HEK293T (cell line): ENCODE results near the gene PSMD7.

Source experiments
- FOXA1 ChIP-seq: fragments of 450-650 bp; IDR thresholded peaks from 2 replicates; pipeline ENCODE4 v1.6.1; 2016; ENCODE audit warnings: mild to moderate bottlenecking
- HDGF ChIP-seq: fragments of 450-650 bp; IDR thresholded peaks from 2 replicates; pipeline ENCODE4 v1.6.1; 2017; ENCODE audit warnings: antibody characterized with exemption, borderline replicate concordance
- SP1 ChIP-seq: fragments of 450-650 bp; IDR thresholded peaks from 2 replicates; pipeline ENCODE4 v1.6.1; 2017
- SUZ12 ChIP-seq: fragments of 450-650 bp; IDR thresholded peaks from 2 replicates; pipeline ENCODE4 v1.6.1; 2016; ENCODE audit warnings: mild to moderate bottlenecking
- ZNF384 ChIP-seq: fragments of 450-650 bp; IDR thresholded peaks from 2 replicates; pipeline ENCODE4 v1.6.1; 2016

DNA sequence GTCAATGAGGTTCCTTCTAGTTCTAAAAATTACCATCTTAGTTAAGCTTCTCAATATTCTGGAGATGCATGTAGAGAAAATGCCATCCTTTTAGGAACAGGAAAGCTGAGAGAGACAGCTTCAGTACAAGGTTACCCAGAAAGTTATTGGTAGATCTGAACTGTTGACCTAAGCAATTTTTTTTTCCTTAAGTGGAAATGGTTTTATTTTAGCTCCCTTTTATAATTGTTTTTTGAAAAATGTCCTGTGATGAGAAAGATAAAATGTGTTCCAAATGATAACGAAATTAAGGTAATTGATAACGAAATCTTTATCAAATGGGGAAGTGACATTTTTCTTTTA lies 8.2 kb downstream of the PSMD7 start:
- TF ChIP-seq ZNF384: no peak
- TF ChIP-seq HDGF: no peak
- TF ChIP-seq FOXA1: no peak
- no peak for TF ChIP-seq SP1
- TF ChIP-seq SUZ12: no peak
